GM19372 (cell line): ENCODE data around the gene TUBB3.
"Not testable (repeated sequence)": the region's sequence is repeated elsewhere in the genome, so short reads cannot be mapped to it uniquely, and the experiment has no call there.

Experiments
- ATAC-seq: cut with Tn5 transposase; IDR thresholded peaks from one replicate; pipeline ENCODE4 v1.9.1; 2021; ENCODE audit warnings: mild to moderate bottlenecking, low read depth, moderate library complexity; ENCODE audit not compliant: unreplicated experiment

The TUBB3 gene

DNA sequence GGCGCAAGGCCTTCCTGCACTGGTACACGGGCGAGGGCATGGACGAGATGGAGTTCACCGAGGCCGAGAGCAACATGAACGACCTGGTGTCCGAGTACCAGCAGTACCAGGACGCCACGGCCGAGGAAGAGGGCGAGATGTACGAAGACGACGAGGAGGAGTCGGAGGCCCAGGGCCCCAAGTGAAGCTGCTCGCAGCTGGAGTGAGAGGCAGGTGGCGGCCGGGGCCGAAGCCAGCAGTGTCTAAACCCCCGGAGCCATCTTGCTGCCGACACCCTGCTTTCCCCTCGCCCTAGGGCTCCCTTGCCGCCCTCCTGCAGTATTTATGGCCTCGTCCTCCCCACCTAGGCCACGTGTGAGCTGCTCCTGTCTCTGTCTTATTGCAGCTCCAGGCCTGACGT is 12.5 kb downstream of the TUBB3 start:
- not testable (repeated sequence) for ATAC-seq

DNA sequence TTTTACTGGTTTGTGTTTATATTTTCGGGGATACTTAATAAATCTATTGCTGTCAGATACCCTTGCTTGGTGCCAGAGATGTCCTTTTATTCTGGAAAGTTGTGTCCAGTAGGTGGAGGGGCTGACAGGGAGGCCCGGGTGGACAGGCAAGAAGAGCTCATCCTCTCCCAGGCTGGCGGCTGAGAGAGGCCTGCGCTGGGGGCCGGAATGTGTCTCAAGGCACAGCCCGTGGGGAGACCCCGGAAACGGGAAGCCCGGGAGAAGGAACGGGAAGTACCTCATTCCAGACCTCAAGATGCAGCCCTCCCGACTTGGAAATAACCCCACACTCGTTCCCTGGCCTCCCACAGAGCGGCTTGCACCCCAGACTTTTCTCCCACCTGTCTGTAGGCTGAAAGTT is 12.9 kb downstream of the TUBB3 start:
- no peak for ATAC-seq

- ATAC-seq: no peak
Measured at GRCh38 chr16:89936508-89936907, 13.4 kb downstream of the TUBB3 start.

- ATAC-seq: no peak
Measured at GRCh38 chr16:89936981-89937380, 13.8 kb downstream of the TUBB3 start.

DNA sequence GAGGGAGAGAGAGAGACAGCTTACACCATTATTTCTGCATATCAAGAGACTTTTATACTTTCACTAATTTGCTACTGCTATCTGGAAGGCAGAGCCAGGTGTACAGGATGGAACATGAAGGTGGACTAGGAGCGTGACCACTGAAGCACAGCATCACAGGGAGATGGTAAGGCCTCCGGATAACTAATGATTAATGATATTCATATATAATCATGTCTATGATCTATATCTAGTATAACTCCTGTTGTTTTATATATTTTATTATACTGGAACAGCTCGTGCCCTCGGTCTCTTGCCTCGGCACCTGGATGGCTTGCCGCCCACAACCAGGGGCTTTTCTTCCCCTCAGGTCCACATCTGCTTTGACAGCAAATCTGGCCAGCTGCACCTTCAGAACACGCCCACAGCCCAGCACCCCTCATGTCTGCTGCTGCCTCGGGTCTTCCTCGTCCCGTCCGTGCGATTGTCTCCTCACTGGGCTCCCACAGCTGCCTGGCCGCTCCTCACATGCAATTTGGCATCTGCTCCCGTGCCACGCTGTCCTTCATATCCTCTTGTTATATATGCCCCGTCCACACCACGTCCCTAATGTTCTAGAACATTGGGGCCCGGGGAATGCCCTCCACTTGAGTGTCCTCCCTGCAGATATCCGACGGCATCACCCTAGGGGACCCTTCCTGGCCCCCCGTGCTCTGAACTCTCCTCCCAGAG is 15.2 kb downstream of the TUBB3 start:
- no peak for ATAC-seq

GRCh38 chr16:89944773-89945172 is 21.6 kb downstream of the TUBB3 start:
- no peak for ATAC-seq

- ATAC-seq: no peak
Measured at GRCh38 chr16:89945654-89946053, 22.5 kb downstream of the TUBB3 start.

GRCh38 chr16:89946515-89946914 is 23.4 kb downstream of the TUBB3 start:
- no peak for ATAC-seq

DNA sequence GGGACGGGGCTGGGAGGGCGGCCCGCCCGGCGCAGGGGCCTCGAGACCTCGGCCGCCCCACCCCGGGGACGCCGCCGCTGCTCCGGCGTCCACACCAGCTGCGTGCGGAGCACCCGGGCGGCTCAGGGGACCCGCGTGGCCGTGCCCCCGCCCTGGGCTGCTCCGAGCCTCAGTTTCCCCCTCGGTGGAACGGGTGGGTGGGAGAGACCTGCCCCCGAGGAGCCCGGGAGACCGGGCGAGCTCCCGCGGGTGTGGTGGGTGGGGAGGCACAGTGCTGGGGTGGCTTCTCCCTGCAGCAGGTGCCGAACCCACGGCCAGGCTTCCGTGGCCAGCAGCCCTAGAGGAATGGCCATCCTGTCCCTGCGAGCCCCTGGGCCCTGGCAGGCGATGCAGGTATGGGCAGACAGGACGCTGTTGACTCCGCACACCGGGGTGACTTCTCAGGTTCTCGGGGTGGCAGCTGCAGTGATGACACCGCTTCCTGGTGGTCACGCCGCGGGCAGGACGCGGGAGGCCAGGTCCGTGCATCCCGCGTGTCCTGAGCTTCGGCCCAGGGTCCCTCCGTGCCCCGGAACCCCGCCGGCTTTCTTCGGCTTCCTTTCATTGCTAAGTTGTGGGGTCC is 26.1 kb downstream of the TUBB3 start:
- no peak for ATAC-seq

GRCh38 chr16:89949756-89950155 is 26.6 kb downstream of the TUBB3 start:
- ATAC-seq: no peak

GRCh38 chr16:89951509-89951908 is 28.4 kb downstream of the TUBB3 start:
- no peak for ATAC-seq

DNA sequence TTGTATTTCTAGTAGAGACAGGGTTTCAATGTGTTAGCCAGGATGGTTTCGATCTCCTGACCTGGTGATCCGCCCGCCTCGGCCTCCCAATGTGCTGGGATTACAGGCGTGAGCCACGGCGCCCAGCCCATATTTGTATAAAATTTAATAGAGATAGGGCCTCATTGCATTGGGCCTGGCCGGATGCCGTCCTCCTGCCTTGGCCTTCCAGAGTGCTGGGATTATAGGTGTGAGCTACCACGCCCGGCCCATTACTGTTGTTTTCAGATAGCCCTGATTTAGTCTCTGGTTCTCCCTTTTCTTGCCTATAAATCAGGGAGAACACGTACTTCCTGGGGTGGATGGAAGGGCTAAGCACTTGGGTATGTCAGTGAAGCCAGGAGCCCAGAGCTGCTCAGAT is 28.9 kb downstream of the TUBB3 start:
- ATAC-seq: no peak

DNA sequence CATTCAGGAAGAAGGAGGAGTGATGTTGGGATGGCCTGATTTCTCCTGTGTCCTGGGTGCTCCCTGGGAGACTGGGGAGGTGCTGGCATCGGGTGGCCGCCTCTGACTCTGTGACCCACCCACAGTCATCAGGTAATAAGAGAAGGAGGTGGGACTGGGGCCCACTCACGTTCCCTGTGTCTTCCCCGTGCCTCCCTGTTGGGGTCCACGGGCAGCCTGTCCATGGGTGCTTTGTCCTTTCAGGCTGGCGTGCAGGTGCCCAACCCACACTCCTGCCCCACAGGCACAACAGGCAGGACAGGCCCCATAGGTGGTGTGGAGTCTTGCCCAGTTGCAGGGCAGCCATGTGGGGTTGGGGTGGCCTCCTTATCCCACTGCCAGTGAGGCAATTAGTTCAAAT is 29.4 kb downstream of the TUBB3 start:
- no peak for ATAC-seq

DNA sequence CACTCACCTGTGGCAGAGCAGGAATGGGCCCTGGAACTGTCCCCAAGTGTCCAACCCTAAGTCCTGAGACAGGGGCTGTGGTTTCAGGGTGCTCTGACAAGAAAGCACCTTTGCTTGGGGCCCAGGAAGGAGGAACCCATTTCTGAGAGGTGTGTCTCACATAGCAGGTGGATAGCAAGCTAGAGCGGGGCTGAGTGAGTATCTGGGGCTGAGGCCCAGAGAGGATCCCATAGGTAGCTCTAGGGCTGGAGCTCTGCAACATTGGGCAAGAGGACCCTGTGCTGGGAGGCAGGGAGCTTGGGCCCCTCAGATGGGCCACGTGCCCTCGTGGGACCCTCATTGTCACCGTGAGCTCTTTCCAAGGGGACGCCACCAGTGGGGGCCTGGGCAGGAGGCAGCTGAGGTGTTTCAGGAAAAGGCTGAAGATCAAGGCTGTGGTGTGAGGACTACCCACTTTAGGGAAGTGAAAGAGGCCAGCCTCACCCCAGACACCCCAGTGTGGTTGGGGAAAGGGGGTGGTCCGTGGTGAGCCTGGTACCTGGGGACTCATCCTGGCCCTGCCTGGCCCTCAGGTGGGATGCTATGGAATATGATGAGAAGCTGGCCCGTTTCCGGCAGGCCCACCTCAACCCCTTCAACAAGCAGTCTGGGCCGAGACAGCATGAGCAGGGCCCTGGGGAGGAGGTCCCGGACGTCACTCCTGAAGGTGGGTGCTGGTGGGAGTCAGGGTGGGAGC is 30.7 kb downstream of the TUBB3 start:
- no peak for ATAC-seq

- no peak for ATAC-seq
Measured at GRCh38 chr16:89954462-89954861, 31.3 kb downstream of the TUBB3 start.

GRCh38 chr16:89955001-89955685 is 32.0 kb downstream of the TUBB3 start:
- no peak for ATAC-seq

GRCh38 chr16:89956505-89957215 is 33.5 kb downstream of the TUBB3 start:
- ATAC-seq: no peak

- ATAC-seq: no peak
Measured at GRCh38 chr16:89957216-89957785, 34.2 kb downstream of the TUBB3 start.

GRCh38 chr16:89958068-89958467 is 34.9 kb downstream of the TUBB3 start:
- ATAC-seq: no peak

DNA sequence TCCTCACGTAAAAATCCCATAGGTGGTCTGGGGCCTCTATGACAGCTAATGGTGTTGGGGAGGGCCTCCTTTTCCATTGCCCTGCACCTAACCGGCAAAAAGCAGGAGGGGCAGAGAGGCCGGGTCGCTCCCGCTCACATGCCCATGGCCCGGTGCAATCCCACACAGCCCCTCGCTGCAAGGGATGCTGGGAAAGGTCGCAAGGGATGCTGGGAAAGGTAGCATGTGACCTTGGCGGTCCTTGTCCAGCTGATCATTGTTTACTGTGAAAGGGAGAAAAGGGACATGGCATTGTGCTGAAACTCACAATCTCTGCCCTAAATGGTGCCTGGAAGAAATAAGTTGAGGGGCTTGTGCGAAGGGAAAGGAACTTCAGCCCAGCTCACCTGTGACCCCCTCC is 35.5 kb downstream of the TUBB3 start:
- ATAC-seq: no peak
